Measurements from ENCODE around the gene MSMO1. TPM values are rescaled to one million over a fixed set of nuclear protein-coding genes. Genes with fewer than 3 reads are reported as not detected.

MSMO1 gene
- total and polyA plus RNA-seq, 2 experiments from 2014 or later = 145 to 272 TPM

GRCh38 chr4:165361810-165362209 lies 34.3 kb downstream of the MSMO1 start:
- Mint-ChIP-seq H3K4me3 (no peak overlapping the region), H3K9me3 (no peaks in the 10 kb centered on the region), H3K4me1 (no peaks in the 10 kb centered on the region), H3K27ac (no peak overlapping the region), H3K36me3 (ENCODE audit: low read depth) (no peaks in the 10 kb centered on the region), H3K27me3 (ENCODE audit: insufficient read depth, low read depth, poor library complexity) (no peaks in the 10 kb centered on the region)
- no peaks in the 10 kb centered on the region for H3K27me3 ChIP-seq (ENCODE audit: insufficient read depth)
- DNase-seq (ENCODE audit: low spot score) = no peak
- no peaks in the 10 kb centered on the region; the same call in 1 of the 2 replicates for H3K9me2 ChIP-seq (ENCODE audit: insufficient read depth)
- H4K20me1 ChIP-seq (replicated peaks; ENCODE audit: insufficient read depth) = no peaks in the 10 kb centered on the region
- no peak overlapping the region for H3K27ac ChIP-seq (ENCODE audit: low read depth)
- no peak overlapping the region for H3K4me2 ChIP-seq
- H3K4me3 ChIP-seq = no peak overlapping the region
- H2AFZ ChIP-seq = no peak overlapping the region
- no peaks in the 10 kb centered on the region for H3F3A ChIP-seq (replicated peaks; ENCODE audit: low read depth)
- no peak for ATAC-seq
- H3K79me2 ChIP-seq (replicated peaks; ENCODE audit: insufficient read depth) = no peaks in the 10 kb centered on the region
- no peaks in the 10 kb centered on the region for H3K36me3 ChIP-seq (ENCODE audit: insufficient read depth)
- no peaks in the 10 kb centered on the region for H3K4me1 ChIP-seq (ENCODE audit: insufficient read depth)
- TF ChIP-seq, protein P1, sequence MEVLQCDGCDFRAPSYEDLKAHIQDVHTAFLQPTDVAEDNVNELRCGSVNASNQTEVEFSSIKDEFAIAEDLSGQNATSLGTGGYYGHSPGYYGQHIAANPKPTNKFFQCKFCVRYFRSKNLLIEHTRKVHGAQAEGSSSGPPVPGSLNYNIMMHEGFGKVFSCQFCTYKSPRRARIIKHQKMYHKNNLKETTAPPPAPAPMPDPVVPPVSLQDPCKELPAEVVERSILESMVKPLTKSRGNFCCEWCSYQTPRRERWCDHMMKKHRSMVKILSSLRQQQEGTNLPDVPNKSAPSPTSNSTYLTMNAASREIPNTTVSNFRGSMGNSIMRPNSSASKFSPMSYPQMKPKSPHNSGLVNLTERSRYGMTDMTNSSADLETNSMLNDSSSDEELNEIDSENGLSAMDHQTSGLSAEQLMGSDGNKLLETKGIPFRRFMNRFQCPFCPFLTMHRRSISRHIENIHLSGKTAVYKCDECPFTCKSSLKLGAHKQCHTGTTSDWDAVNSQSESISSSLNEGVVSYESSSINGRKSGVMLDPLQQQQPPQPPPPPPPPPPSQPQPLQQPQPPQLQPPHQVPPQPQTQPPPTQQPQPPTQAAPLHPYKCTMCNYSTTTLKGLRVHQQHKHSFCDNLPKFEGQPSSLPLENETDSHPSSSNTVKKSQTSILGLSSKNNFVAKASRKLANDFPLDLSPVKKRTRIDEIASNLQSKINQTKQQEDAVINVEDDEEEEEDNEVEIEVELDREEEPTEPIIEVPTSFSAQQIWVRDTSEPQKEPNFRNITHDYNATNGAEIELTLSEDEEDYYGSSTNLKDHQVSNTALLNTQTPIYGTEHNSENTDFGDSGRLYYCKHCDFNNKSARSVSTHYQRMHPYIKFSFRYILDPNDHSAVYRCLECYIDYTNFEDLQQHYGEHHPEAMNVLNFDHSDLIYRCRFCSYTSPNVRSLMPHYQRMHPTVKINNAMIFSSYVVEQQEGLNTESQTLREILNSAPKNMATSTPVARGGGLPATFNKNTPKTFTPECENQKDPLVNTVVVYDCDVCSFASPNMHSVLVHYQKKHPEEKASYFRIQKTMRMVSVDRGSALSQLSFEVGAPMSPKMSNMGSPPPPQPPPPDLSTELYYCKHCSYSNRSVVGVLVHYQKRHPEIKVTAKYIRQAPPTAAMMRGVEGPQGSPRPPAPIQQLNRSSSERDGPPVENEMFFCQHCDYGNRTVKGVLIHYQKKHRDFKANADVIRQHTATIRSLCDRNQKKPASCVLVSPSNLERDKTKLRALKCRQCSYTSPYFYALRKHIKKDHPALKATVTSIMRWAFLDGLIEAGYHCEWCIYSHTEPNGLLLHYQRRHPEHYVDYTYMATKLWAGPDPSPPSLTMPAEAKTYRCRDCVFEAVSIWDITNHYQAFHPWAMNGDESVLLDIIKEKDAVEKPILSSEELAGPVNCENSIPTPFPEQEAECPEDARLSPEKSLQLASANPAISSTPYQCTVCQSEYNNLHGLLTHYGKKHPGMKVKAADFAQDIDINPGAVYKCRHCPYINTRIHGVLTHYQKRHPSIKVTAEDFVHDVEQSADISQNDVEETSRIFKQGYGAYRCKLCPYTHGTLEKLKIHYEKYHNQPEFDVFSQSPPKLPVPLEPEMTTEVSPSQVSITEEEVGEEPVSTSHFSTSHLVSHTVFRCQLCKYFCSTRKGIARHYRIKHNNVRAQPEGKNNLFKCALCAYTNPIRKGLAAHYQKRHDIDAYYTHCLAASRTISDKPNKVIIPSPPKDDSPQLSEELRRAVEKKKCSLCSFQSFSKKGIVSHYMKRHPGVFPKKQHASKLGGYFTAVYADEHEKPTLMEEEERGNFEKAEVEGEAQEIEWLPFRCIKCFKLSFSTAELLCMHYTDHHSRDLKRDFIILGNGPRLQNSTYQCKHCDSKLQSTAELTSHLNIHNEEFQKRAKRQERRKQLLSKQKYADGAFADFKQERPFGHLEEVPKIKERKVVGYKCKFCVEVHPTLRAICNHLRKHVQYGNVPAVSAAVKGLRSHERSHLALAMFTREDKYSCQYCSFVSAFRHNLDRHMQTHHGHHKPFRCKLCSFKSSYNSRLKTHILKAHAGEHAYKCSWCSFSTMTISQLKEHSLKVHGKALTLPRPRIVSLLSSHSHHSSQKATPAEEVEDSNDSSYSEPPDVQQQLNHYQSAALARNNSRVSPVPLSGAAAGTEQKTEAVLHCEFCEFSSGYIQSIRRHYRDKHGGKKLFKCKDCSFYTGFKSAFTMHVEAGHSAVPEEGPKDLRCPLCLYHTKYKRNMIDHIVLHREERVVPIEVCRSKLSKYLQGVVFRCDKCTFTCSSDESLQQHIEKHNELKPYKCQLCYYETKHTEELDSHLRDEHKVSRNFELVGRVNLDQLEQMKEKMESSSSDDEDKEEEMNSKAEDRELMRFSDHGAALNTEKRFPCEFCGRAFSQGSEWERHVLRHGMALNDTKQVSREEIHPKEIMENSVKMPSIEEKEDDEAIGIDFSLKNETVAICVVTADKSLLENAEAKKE (CRISPR knock-in tag; IDR thresholded peaks at IDR 0.05) = no peak
- TF ChIP-seq EZH2phosphoT487 (IDR thresholded peaks at IDR 0.05; ENCODE audit: unreplicated experiment) (no peak), EZH2 (IDR thresholded peaks at IDR 0.05; ENCODE audit: low read depth, unreplicated experiment) (no peak), CTCF (conservative IDR thresholded peaks at IDR 0.05; ENCODE audit: low read depth in 2 of 2) (no peak), JUNB (IDR thresholded peaks at IDR 0.05; ENCODE audit: unreplicated experiment) (no peak), POLR2AphosphoS5 (IDR thresholded peaks at IDR 0.05; ENCODE audit: low read depth) (no peak), STAT1 (IDR thresholded peaks at IDR 0.05; ENCODE audit: unreplicated experiment) (no peak), NANOG (IDR thresholded peaks at IDR 0.05; ENCODE audit: borderline replicate concordance) (no peak), ZNF114 (CRISPR knock-in tag; IDR thresholded peaks at IDR 0.05) (no peak), ZNF331 (CRISPR knock-in tag; IDR thresholded peaks at IDR 0.05; ENCODE audit: low read depth) (no peak), CREB1 (CRISPR knock-in tag; IDR thresholded peaks at IDR 0.05; ENCODE audit: low read depth) (no peak)
- TF ChIP-seq, protein P2, sequence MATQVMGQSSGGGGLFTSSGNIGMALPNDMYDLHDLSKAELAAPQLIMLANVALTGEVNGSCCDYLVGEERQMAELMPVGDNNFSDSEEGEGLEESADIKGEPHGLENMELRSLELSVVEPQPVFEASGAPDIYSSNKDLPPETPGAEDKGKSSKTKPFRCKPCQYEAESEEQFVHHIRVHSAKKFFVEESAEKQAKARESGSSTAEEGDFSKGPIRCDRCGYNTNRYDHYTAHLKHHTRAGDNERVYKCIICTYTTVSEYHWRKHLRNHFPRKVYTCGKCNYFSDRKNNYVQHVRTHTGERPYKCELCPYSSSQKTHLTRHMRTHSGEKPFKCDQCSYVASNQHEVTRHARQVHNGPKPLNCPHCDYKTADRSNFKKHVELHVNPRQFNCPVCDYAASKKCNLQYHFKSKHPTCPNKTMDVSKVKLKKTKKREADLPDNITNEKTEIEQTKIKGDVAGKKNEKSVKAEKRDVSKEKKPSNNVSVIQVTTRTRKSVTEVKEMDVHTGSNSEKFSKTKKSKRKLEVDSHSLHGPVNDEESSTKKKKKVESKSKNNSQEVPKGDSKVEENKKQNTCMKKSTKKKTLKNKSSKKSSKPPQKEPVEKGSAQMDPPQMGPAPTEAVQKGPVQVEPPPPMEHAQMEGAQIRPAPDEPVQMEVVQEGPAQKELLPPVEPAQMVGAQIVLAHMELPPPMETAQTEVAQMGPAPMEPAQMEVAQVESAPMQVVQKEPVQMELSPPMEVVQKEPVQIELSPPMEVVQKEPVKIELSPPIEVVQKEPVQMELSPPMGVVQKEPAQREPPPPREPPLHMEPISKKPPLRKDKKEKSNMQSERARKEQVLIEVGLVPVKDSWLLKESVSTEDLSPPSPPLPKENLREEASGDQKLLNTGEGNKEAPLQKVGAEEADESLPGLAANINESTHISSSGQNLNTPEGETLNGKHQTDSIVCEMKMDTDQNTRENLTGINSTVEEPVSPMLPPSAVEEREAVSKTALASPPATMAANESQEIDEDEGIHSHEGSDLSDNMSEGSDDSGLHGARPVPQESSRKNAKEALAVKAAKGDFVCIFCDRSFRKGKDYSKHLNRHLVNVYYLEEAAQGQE (IDR thresholded peaks at IDR 0.05; ENCODE audit: unreplicated experiment) = no peak
- TF ChIP-seq, protein P3, sequence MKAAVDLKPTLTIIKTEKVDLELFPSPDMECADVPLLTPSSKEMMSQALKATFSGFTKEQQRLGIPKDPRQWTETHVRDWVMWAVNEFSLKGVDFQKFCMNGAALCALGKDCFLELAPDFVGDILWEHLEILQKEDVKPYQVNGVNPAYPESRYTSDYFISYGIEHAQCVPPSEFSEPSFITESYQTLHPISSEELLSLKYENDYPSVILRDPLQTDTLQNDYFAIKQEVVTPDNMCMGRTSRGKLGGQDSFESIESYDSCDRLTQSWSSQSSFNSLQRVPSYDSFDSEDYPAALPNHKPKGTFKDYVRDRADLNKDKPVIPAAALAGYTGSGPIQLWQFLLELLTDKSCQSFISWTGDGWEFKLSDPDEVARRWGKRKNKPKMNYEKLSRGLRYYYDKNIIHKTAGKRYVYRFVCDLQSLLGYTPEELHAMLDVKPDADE (IDR thresholded peaks at IDR 0.05) = no peak

Data from GM23338 (cell line).